GM12878 (cell line): ENCODE data around the gene EPRS1. TPM values are rescaled to one million over a fixed set of nuclear protein-coding genes. Genes with fewer than 3 reads are reported as not detected.

Source experiments
- ATAC-seq: fragments of 200-7000 bp; cut with Tn5 transposase; 3 replicates; pipeline ENCODE4 v1.9.1; 2020; ENCODE audit warnings: mild to moderate bottlenecking, moderate library complexity
- BruUV-seq: library from RNA; stranded (reverse); fragments of 400-500 nt; replicated peaks from 2 replicates; lab custom pipeline; 2021; lab: Mats Ljungman, UMichigan
- CTCF ChIA-PET: fragments of 300-600 bp; sonication (Branson Sonifier 250); formaldehyde crosslinking; extraction: SDS; loops from one replicate; lab custom pipeline; 2021; ENCODE audit warnings: inconsistent platforms; lab: Yijun Ruan, JAX
- POLR2A ChIA-PET: fragments of 350-600 bp; formaldehyde crosslinking; extraction: SDS; loops from one replicate; lab custom pipeline; 2021; ENCODE audit warnings: inconsistent platforms; lab: Charles Lee
- RAD21 ChIA-PET: fragments of 300-600 bp; sonication (Branson Sonifier 250); formaldehyde crosslinking; loops from one replicate; lab custom pipeline; 2023; ENCODE audit warnings: antibody characterized with exemption; ENCODE audit not compliant: unreplicated experiment; lab: Charles Lee
- SMC1A ChIA-PET: fragments of 300-600 bp; sonication (Branson Sonifier 250); formaldehyde crosslinking; loops from one replicate; lab custom pipeline; 2023; ENCODE audit not compliant: unreplicated experiment, uncharacterized antibody; lab: Charles Lee
- DNase-seq: peaks from one replicate; pipeline ENCODE4 v3.0.0-alpha.2; 2011; ENCODE audit warnings: low read depth, low spot score
- FAIRE-seq: peaks from 3 replicates; lab custom pipeline; 2011; peaks lifted over from hg19 to GRCh38; lab: Jason Lieb, UNC
- H2AFZ ChIP-seq: 2 replicates; pipeline ENCODE4 v1.6.0; 2011; ENCODE audit warnings: low read depth, low read length, control low read depth; ENCODE audit not compliant: control insufficient read depth
- H3K27ac ChIP-seq: 2 replicates; pipeline ENCODE4 v1.5.1; 2011; ENCODE audit warnings: control low read depth; ENCODE audit not compliant: control insufficient read depth, insufficient read depth
- H3K27me3 ChIP-seq, 2 experiments: replicated peaks in 1 of 2; 2 replicates each; pipeline versions ENCODE4 v1.6.0 to v1.6.1; 2011; ENCODE audit warnings: low read length in 1 of 2; ENCODE audit not compliant: control insufficient read depth in 2 of 2, insufficient read depth in 2 of 2
- H3K36me3 ChIP-seq, 2 experiments: 2 replicates each; pipeline ENCODE4 v1.5.1; 2011; ENCODE audit warnings: low read length in 1 of 2; ENCODE audit not compliant: control insufficient read depth in 2 of 2, insufficient read depth in 2 of 2
- H3K4me1 ChIP-seq: 2 replicates; pipeline ENCODE4 v1.6.1; 2011; ENCODE audit warnings: mild to moderate bottlenecking, low read length, moderate library complexity, mixed read lengths; ENCODE audit not compliant: control insufficient read depth, insufficient read depth
- H3K4me2 ChIP-seq: 2 replicates; pipeline ENCODE4 v1.6.0; 2011; ENCODE audit warnings: control low read depth; ENCODE audit not compliant: control insufficient read depth, insufficient read depth
- H3K4me3 ChIP-seq: fragments of 200-600 bp; sonication (generic); 2 replicates; pipeline ENCODE4 v1.5.1; 2016
- H3K79me2 ChIP-seq: 2 replicates; pipeline ENCODE4 v1.6.0; 2011; ENCODE audit warnings: low read length; ENCODE audit not compliant: control insufficient read depth, insufficient read depth
- H3K9ac ChIP-seq: 2 replicates; pipeline ENCODE4 v1.8.0; 2011; ENCODE audit warnings: low read length, control low read depth, mixed read lengths; ENCODE audit not compliant: control insufficient read depth, insufficient read depth
- H3K9me3 ChIP-seq: replicated peaks from 3 replicates; pipeline ENCODE4 v1.5.1; 2011; ENCODE audit warnings: mild to moderate bottlenecking, low read length; ENCODE audit not compliant: control insufficient read depth, insufficient read depth
- H4K20me1 ChIP-seq: 2 replicates; pipeline ENCODE4 v1.6.0; 2011; ENCODE audit not compliant: control insufficient read depth, insufficient read depth
- ATF2 ChIP-seq: IDR thresholded peaks from 2 replicates; pipeline ENCODE4 v1.6.1; 2012; ENCODE audit warnings: low read length, inconsistent platforms
- CEBPB ChIP-seq, 2 experiments: fragments of 150-350 bp in 1 of 2; IDR thresholded peaks; 2 replicates each; pipeline ENCODE4 v1.6.1; 2012 to 2014; ENCODE audit warnings: low read depth in 2 of 2, low read length in 2 of 2, borderline replicate concordance in 1 of 2, inconsistent platforms in 1 of 2
- CEBPZ ChIP-seq: fragments of 150-350 bp; IDR thresholded peaks from 2 replicates; pipeline ENCODE4 v1.6.1; 2016; ENCODE audit warnings: low read depth, low read length
- CHD1 ChIP-seq: IDR thresholded peaks from 2 replicates; pipeline ENCODE4 v1.6.1; 2012; ENCODE audit warnings: low read depth, low read length, improper control_type of control experiment
- CHD2 ChIP-seq: IDR thresholded peaks from 2 replicates; pipeline ENCODE4 v1.6.1; 2011; ENCODE audit warnings: low read depth, low read length, improper control_type of control experiment, borderline replicate concordance
- JUND ChIP-seq: IDR thresholded peaks from 2 replicates; pipeline ENCODE4 v1.6.1; 2012; ENCODE audit warnings: low read depth, mild to moderate bottlenecking, low read length, improper control_type of control experiment, moderate library complexity
- LARP7 ChIP-seq: fragments of 450-650 bp; IDR thresholded peaks from 2 replicates; pipeline ENCODE4 v1.6.1; 2017; ENCODE audit warnings: mild to moderate bottlenecking
- MAX ChIP-seq: IDR thresholded peaks from 2 replicates; pipeline ENCODE4 v1.6.1; 2012; ENCODE audit warnings: low read depth, low read length, improper control_type of control experiment
- MYB ChIP-seq: fragments of 150-350 bp; IDR thresholded peaks from 2 replicates; pipeline ENCODE4 v1.6.1; 2014; ENCODE audit warnings: mild to moderate bottlenecking, low read depth, low read length, borderline replicate concordance
- NFYB ChIP-seq: IDR thresholded peaks from 2 replicates; pipeline ENCODE4 v1.6.1; 2011; ENCODE audit warnings: low read depth, mild to moderate bottlenecking, low read length, improper control_type of control experiment, moderate library complexity; ENCODE audit not compliant: insufficient read depth
- PAX5 ChIP-seq: IDR thresholded peaks from 2 replicates; pipeline ENCODE4 v1.6.1; 2011; ENCODE audit warnings: low read depth, low read length, borderline replicate concordance
- RUNX3 ChIP-seq: IDR thresholded peaks from 2 replicates; pipeline ENCODE4 v1.6.1; 2012; ENCODE audit warnings: low read length, inconsistent platforms
- SMAD5 ChIP-seq: IDR thresholded peaks from 2 replicates; pipeline ENCODE4 v1.6.1; 2016; ENCODE audit warnings: antibody characterized with exemption, low read depth
- ZBTB11 ChIP-seq: fragments of 450-650 bp; formaldehyde crosslinking; IDR thresholded peaks from 2 replicates; pipeline ENCODE4 v1.5.0; 2022; ENCODE audit warnings: mild to moderate bottlenecking, missing genetic modification characterization
- ZNF384 ChIP-seq: IDR thresholded peaks from 2 replicates; pipeline ENCODE4 v1.6.1; 2012; ENCODE audit warnings: low read depth, mild to moderate bottlenecking, low read length, improper control_type of control experiment, borderline replicate concordance
- ZNF622 ChIP-seq: fragments of 450-650 bp; IDR thresholded peaks from 2 replicates; pipeline ENCODE4 v1.6.1; 2017; ENCODE audit warnings: mild to moderate bottlenecking, inconsistent platforms
- WGBS: methylation state at CpG from one replicate; pipeline ENCODE4 v1.1.6; 2016; ENCODE audit warnings: low lambda C conversion rate; ENCODE audit not compliant: insufficient replicate concordance, insufficient coverage; ENCODE audit errors: missing lambda C conversion rate; 5-methylcytosine and 5-hydroxymethylcytosine counted together
- in situ Hi-C: fragments of 300-500 bp; cut with MboI; formaldehyde crosslinking; loops from 9 replicates; pipeline ENCODE4 v1.14.3; 2018; ENCODE audit warnings: mixed read lengths
- intact Hi-C: fragments of 100-400 bp; cut with micrococcal nuclease; formaldehyde crosslinking; loops from one replicate; pipeline ENCODE4 v1.14.2; 2022; ENCODE audit not compliant: unreplicated experiment
- polyA plus RNA-seq, 11 experiments: library from polyadenylated mRNA; depleted of rRNA in 4 of 11; unstranded in 6 of 11; stranded (reverse) in 5 of 11; fragments of >200 nt; fragmentation: Nextera tagmentation in 4 of 11; fragmentation: Illumina TruSeq in 1 of 11; extraction: Ambion mirVana in 4 of 11; extraction: Trizol in 1 of 11; gene quantifications; 1 replicate in 1 of 11; 2 replicates in 10 of 11; pipeline versions ENCODE4 v1.2.1 to v1.2.3, GENCODE V29; 2011 to 2016; ENCODE audit warnings: inconsistent platforms in 2 of 11, missing spikeins in 2 of 11, low read depth in 1 of 11
- total RNA-seq, 4 experiments: library from RNA; depleted of rRNA in 3 of 4; stranded (reverse); fragments of >200 nt in 3 of 4; fragmentation: Illumina TruSeq in 1 of 4; extraction: Trizol in 1 of 4; gene quantifications; 2 replicates each; pipeline versions ENCODE4 v1.2.1 to v1.2.3, GENCODE V29; 2013 to 2021

Gene EPRS1
- total and polyA plus RNA-seq, 10 of the 15 experiments (the other 5 are each of a cell fraction or from before 2014, with no cell fraction given) = 68.2 to 175 (median 119) TPM

GRCh38 chr1:220045356-220046051 lies 801 bp downstream of the EPRS1 start:
- ChIA-PET POLR2A (interaction anchor here (0.6 kb wide), 2 partner anchors 9 to 45 kb away, joined by 3 to 5 read pairs; partner anchors contain the start of gene BPNT1), RAD21 (no interaction called here), CTCF (no interaction called here), SMC1A (no interaction called here)
- TF ChIP-seq MAX (no peak), CHD2 (no peak), LARP7 (no peak), CEBPB (IDR thresholded peaks at IDR 0.05; ENCODE audit: borderline replicate concordance in 1 of 2, low read depth in 2 of 2, low read length in 2 of 2) (no peak), ATF2 (0 out of 2 replicates have a peak, but pooled peaks have one; percentile 24), ZNF622 (no peak), ZBTB11 (no peak), CEBPZ (no peak), RUNX3 (peak; percentile 29), PAX5 (no peak), ZNF384 (no peak), CHD1 (no peak), NFYB (no peak), JUND (no peak), MYB (no peak), SMAD5 (no peak)
- in situ Hi-C loops (no loop called here), intact Hi-C loops (loop anchor here (1.0 kb wide), 1 partner anchor 41 kb away; no protein-coding TSS in a partner anchor)
- 5% methylated on average over 17 of the region's 17 CpGs for WGBS
- H3K79me2 ChIP-seq = peaks cover 50% of the 10 kb centered on the region
- peak overlapping the region; percentile 79 for H3K4me3 ChIP-seq
- H3K4me2 ChIP-seq = peak overlapping the region; percentile 72
- peaks cover 0 to 5% of the 10 kb centered on the region in 2 experiments; a peak in 1 of 4 replicates for H3K36me3 ChIP-seq
- no peak for DNase-seq
- peak overlapping the region; percentile 97 for H2AFZ ChIP-seq
- peaks cover 5% of the 10 kb centered on the region; the same call in 1 of the 2 replicates for H3K4me1 ChIP-seq
- H3K9me3 ChIP-seq = no peaks in the 10 kb centered on the region
- no peaks in the 10 kb centered on the region for H4K20me1 ChIP-seq
- peak overlapping the region; percentile 91 for H3K9ac ChIP-seq
- peak overlapping the region; percentile 81 for H3K27ac ChIP-seq
- ATAC-seq = peak; percentile 50
- no peak for FAIRE-seq
- no TSS peak for BruUV-seq
- no peaks in the 10 kb centered on the region for H3K27me3 ChIP-seq
